GM12872 (cell line): ENCODE results near the gene RBM15.

Experiments
- CTCF ChIP-seq: IDR thresholded peaks from 3 replicates; pipeline ENCODE4 v1.5.1; 2011; ENCODE audit warnings: low read depth, mild to moderate bottlenecking, low read length, moderate library complexity; ENCODE audit not compliant: insufficient read depth

Gene RBM15

GRCh38 chr1:110324667-110325066 is 14.5 kb upstream of the RBM15 start:
- no peak for TF ChIP-seq CTCF

DNA sequence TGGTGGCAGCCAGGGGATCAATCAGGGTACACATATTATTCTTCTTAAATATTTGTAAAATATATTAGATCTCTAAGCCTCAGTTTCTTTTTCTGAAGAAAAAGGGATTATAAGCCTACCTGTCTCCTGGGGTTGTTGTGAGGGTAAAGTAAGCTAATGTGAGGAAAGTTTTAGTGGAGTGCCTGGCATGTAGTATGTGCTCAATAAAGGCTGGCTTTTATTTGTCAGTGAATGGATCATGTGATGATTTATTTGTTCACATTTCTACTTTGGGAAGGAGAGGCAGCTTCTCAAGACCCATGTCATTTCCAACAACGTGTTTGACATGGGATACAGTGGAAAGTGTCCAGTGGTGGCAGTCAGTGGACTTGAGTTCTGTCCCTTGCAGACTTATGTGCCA is 12.4 kb upstream of the RBM15 start:
- TF ChIP-seq CTCF: no peak

DNA sequence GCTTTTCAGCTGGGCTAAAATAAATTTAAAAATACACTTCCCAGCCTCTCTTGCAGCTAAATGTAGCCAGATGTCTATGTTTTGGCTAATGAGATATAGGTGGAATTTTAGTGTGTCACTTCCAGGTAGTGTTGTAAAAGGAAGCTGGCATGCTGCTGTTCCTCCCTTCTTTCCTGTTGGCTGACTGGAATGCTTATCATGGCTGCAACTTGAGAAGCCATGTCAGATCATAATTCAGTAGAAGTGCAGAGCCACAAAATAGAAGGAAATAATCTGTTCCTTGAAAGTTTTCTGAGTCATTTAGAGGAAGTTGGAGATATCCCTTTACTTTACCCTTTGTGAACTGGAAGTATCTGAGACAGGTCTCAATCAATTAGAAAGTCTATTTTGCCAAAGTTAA is 10.9 kb upstream of the RBM15 start:
- no peak for TF ChIP-seq CTCF

DNA sequence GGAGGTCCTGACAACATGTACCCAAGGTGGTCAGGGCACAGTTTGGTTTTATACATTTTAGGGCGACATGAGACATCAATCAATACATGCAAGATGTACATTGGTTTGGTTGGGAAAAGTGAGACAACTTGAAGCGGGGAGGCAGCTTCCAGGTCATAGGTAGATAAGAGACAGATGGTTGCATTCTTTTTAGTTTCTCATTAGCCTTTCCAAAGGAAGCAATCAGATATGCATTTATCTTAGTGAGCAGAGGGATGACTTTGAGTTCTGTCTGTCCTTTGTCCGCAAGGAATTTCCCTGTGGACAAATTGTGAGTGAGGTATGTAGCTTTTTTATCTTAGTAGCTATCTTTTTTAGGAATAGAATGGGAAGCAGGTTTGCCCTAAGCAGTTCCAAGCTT is 10.5 kb upstream of the RBM15 start:
- TF ChIP-seq CTCF: no peak

DNA sequence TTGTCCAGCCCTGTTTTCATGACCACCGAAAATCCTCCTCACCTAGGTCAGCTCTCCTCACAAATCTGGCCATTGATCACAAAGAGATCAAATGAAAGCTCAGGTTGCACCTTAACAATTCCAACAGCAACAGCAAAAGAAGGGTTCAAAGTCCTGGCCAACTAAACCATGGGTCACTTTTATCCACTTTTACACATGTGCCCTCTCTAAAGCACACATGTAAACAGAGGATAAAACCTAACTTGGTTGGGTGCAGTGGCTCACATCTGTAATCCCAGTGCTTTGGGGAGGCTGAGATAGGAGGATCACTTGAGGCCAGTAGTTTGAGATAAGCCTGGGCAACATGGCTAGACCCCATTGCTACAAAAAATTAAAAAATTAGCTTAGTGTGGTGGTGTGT is 3.9 kb upstream of the RBM15 start:
- no peak for TF ChIP-seq CTCF

DNA sequence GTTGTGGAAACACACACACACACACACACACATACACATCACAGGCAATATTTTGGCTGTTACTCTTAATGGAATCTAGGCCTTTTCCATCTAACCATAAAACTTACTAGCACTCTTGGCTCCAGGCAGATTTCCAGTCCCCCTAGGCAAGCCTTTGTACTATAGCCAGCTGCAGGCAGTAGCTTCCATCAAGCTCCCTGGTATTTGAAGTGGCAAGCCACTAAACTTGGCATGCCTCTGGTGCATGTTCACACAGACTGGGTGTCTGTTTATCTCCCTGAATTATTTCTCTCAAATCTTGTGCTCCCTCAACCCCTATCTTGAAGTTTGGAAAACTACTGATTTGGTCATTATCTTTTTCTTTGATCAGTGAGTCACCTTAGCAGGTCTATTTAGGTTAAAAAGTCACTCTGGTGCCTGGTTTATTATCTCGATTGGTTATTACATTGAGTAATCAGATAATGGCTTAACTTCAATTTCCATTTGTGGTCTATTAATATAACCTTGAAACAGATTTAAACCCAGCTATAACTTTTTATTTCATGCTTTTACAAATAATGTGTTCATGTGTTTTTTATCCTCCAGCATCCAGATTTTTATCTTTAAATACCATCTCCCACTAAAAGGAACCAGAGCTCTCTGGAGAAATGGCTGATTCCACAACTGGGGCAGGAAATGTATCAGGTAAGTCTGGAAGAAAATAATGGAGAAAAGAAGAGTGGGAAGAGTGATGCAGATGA is 2.7 kb upstream of the RBM15 start:
- TF ChIP-seq CTCF: no peak

DNA sequence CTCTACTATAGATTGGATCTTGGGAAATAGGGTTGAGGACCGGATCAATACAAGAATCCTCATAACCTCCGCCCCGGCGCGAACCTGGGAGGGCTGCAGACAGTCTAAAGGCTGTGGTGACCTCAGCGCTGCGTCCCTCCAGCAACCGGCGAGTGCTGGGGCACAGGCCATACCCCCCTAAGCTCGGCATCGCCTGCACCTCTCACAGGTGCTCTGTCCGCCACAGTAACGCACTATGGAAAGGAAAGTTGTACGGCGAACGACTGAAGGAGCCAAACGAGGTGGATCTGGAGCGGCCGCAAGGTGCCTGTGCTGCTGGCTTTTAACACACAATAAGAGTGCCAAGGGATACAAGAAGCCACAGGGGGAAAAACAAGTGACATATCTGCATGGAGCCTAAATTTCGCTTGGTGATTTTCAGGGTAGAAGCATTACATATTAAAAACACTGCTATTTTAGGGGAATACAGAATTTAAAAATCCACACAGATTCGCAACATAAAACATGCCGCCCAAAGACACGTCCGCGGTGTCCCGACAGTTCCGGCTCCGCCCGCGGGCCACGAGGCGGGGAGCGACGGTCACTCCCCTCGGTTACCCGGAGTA is 1.4 kb upstream of the RBM15 start:
- TF ChIP-seq CTCF: no peak
